ENCODE measurements around the gene AGAP3.

The AGAP3 gene

GRCh38 chr7:151057989-151058780, 28.1 kb upstream of the AGAP3 start:
- DNase-seq, result peak; percentile 95

DNA sequence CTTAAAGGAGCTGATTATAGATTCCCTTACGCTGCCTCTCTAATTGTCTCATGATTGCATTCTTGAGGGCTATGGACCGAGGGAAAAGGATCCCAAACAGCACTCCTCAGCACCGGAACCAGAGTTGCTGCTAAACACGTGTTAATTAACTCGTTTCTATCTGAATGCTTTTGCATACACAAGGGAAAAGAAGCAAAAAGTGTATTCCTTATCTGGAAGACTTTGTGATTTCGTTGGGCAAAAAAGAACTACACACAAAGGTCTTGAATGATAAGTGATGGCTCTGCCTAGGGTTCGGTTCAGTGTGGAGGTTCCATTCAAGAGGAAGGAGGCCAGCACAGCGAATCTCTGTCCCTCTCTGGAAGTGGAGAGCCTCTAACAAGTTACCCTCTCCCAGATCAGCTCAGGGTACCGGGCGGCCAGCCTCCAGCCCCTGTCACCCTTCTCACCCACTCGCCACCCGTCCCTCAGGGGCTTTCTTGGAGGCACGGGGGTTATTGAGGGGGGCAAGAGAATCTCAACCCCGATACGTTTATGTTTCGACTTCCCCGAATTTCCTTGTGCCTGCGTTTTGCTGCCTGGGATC, 27.4 kb upstream of the AGAP3 start:
- DNase-seq, result no peak

DNA sequence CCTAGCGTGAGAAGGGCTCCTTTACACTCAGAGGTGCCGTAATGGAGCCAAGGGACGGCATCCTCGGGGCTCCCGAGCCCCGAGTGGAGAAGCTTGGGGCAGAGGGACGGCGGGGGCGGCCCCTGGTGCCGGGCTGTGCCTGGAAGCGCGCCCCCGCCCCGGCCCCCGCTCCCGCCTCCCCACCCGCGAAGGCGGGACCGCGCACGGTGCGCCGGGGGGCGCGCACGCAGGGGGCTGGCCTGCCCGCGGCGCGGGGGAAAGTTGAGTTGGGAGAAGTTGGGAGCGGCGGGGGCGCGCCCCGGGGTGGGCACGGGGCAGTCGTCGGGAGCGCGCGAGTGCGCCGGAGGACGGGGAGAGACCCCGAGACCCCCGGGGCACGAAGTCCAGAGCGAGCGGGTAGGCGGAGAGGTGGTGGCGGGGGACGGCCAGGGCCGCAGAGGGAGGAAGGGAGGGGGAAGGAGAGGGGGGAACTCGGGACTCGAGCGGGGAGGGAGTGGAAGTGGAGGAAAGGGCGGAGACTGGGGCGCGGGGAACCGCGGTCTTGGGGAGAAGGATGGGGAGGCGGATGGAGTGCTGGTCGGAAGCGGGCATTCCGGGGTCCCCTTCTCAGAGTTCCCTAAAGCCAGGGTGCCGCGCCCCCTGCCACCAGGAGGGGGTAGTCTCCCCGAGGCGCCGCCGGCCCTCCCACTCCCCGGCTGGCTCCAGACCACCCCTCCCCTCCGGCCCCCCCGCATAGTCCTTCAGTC, 26.7 kb upstream of the AGAP3 start, which contains the start of gene SLC4A2:
Gene SLC4A2 (plus strand): TSS at position 223 of the 746 bp plus-strand sequence. CDS start 2,399 bp downstream, outside the sequence.
- DNase-seq, result no peak

DNA sequence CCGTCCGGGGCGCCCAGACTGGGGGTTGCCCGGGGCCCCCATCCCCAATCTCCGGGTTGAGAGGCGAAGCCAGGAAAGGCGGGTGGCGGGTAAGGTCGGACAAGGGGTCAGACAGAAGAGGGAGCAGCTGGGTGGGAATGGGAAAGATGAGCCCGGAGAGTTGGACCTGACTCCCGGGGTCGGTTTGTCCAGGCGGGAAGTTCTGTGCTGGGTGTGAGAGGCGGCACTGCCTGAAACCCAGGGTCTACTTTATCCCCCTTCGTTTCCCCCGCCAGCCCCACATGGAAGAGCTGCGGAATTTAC, 26.2 kb upstream of the AGAP3 start:
- no peak for DNase-seq

DNA sequence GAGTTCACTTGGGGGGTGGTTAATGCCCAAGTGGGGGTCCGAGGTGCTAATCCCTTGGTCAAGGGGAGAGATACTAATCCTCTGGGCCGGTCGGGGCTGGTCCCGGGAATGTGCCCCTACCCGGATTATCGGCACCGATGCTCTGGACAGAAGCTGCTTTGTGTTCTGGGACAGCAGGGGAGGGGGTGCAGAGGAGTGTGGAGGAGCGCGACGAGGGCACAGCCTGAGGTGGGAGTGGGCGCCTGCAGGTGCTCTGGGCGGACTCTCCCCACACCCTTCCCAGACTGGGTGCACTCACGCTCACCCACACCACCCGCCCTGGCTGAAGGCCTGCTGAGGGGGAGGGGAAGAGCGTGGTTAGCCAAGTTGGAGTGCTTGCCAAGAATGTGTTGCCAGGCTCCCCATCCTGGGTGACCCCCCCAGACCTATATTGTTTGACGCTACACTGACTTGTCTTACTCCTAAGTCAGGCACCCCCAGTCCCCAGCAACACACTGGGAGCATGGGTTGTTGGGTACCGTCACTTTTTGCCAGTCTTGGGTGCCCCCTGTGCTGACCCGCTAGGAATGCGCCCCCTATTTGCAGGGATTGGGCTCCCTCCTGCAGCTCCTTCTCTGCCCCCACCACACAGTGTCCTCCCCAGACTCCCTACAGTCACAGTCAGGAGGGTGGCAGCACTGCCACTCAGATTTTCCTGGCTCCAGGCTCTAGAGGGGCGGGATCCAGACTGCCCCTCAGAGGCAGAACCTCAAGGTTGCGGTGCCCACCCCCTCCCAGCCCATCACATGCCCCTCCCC, 25.7 kb upstream of the AGAP3 start:
- no peak for DNase-seq

- DNase-seq, result no peak
Observed at GRCh38 chr7:151061213-151062110, 24.8 kb upstream of the AGAP3 start.

DNA sequence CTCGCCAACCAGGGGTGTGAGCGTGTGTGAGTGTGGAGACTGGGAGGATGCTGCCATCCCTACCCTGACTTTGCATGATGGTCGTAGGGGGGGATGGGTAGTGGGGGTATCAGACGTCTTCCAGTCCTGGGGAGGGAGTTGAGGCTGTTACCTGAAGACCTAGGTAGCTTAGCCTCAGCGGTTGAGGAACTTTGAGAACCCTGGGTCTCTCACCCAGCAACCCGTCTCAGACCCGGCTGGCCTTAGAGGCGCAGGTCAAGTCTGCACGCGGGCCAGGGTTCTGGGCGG, 24.2 kb upstream of the AGAP3 start:
- no peak for DNase-seq

- no peak for DNase-seq
Observed at GRCh38 chr7:151062399-151063211, 23.7 kb upstream of the AGAP3 start.

GRCh38 chr7:151063212-151063561, 23.1 kb upstream of the AGAP3 start:
- DNase-seq, result no peak

GRCh38 chr7:151064454-151064853, 21.8 kb upstream of the AGAP3 start:
- DNase-seq, result no peak

DNA sequence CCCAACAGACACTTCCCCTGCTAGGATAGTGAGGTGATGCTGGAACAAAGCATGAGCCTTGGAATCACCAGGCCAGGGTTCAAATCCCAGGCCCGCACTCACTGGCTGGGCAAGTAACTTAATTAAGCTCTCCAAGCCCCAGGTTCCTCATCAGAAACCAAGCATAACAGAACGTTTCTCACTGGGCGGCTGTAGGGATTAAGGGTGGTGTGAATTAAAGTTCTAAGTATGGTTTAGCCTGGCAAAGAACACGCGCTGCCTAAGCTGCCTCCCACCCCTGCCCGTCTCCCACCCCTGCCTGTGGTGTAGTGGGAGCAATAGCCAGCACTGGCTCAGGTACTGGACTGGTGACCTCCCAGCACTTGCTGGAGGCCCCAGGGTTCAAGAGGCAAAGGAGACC, 21.3 kb upstream of the AGAP3 start:
- DNase-seq, result no peak

- no peak for DNase-seq
Observed at GRCh38 chr7:151065516-151065915, 20.8 kb upstream of the AGAP3 start.

GRCh38 chr7:151066273-151066974, 19.9 kb upstream of the AGAP3 start:
- no peak for DNase-seq

DNA sequence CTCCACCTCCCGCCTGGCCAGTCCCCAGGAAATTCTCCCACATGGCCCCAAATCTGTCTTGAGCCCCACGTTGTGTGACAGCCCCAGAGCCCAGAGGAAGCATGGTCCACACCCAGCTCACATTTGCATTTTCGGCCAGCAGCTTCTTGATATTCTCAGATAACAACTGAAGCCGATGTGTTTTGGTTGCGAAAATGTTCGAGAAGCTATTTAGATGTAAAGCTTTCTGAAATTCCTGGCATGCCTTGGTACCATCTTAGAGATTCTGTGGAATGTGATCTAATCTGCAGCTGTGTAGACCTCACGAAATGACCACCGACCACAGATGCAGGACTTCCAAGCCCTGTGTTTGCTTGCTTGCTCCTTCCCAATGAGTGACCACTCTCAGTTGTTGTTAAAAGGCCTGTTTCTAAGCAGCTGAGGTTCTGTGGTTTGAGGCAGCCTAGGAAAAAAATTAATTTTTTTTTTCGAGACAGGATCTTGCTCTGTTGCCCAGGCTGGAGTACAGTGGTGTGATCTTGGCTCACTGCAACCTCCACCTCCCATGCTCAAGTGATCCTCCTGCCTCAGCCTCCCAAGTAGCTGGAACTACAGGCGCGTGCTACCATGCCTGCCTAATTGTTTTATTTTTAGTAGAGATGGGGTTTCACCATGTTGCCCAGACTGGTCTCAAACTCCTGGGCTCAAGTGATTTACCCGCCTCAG, 18.1 kb upstream of the AGAP3 start:
- DNase-seq, result no peak

- DNase-seq, result no peak
Observed at GRCh38 chr7:151069841-151070573, 16.3 kb upstream of the AGAP3 start.

- no peak for DNase-seq
Observed at GRCh38 chr7:151070574-151070960, 15.7 kb upstream of the AGAP3 start.

- no peak for DNase-seq
Observed at GRCh38 chr7:151071032-151071866, 15.0 kb upstream of the AGAP3 start.

GRCh38 chr7:151073990-151074389, 12.3 kb upstream of the AGAP3 start:
- no peak for DNase-seq
